Inferior parietal cortex (tissue), 1 donor: ENCODE measurements around the gene CFAP92.

Experiments
- DNase-seq: peaks from one replicate; pipeline ENCODE4 v3.0.0-alpha.2; 2016; ENCODE audit errors: extremely low spot score

CFAP92 gene, protein sequence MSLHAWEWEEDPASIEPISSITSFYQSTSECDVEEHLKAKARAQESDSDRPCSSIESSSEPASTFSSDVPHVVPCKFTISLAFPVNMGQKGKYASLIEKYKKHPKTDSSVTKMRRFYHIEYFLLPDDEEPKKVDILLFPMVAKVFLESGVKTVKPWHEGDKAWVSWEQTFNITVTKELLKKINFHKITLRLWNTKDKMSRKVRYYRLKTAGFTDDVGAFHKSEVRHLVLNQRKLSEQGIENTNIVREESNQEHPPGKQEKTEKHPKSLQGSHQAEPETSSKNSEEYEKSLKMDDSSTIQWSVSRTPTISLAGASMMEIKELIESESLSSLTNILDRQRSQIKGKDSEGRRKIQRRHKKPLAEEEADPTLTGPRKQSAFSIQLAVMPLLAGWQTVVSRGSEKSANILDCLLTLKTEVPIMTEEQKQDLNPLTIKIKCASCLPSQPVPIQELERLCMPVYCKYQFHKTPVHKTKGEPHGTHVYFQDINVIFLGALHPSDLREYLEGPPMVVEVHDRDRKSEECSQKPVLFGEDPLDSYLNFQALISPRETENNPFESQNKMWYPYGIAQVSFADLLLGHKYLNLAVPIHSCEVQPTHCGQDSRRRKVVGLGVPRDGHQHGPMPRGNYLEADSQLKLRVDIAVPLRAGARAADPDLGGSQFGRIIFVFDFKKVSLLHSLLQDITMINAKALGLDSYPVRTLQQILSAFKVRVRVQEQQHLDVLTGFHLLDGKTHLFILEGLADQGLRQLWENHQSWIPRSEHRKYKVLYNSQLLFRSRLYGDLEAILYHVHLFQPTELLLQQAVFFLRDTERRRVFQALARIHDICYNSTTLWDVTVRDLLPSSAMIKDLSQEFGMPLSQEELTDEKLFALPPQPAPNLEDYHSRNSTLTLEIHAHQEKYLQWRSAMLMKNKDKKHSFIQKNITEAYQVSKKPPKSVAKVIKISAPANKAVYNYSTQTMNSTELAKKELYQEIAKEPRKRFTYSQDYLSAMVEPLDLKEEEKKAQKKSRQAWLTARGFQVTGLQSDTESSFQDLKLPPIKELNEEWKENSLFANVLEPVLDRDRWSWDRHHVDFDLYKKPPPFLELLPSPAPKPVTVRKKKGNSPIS

DNA sequence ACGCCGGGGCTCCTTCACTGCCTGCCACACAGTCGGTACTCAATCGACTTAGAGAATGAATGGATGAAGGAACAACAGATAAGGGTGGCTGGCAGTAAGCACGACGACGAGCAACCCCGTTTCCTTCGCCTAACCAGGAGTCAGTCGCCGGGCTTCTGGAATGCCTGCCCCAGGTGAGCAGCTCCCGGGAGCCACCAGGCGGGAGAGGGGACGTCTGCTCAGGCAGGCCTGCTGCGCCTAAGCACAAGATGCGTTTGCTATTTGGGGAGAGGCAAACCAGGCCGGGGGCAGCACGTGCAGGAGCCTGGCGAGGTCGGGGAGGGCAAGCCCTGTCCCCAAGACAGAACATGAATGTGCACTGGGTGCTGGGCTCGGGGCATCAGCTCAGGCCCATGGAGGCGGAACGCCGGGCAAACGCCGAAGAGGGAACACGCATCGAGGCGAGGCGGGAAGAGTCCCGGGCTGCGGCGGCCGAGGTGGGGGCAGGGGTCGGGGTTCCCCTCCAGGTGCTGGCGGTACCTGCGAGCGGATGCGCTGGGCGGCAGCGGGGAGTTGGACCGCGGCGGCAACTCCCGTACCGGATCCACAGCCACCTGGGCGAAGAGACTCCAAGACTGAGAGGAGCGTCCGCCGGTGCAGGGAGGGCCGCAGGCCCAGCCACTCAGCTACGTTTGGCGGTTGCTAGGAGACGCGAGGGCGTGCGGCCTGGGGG, at the start of gene CFAP92:
CFAP92 (minus strand) TSS at position 616 of the 712 bp plus-strand sequence. CDS start 772 bp downstream, outside the sequence.
- peak; percentile 64 for DNase-seq

- DNase-seq, result no peak
Measured at GRCh38 chr3:129040579-129041300, 46.9 kb upstream of the CFAP92 start.

DNA sequence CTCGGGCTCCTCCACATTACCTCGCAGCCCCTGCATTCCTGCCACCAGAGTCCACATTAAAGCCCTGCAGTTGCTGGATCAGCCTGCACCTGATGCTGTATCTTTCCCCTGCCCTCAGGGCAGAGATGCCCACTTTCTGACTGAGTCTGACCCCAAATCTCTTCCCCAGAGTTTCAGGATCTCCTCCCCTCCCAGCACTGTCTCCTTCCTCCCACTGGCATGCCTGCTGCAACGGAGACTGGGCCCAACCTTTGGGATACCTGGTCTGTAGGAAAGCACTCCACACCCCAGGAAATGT, 46.1 kb upstream of the CFAP92 start:
- DNase-seq, result no peak

- no peak for DNase-seq
Measured at GRCh38 chr3:129039271-129040038, 45.6 kb upstream of the CFAP92 start.

- DNase-seq, result no peak
Measured at GRCh38 chr3:129038121-129038855, 44.4 kb upstream of the CFAP92 start.

DNA sequence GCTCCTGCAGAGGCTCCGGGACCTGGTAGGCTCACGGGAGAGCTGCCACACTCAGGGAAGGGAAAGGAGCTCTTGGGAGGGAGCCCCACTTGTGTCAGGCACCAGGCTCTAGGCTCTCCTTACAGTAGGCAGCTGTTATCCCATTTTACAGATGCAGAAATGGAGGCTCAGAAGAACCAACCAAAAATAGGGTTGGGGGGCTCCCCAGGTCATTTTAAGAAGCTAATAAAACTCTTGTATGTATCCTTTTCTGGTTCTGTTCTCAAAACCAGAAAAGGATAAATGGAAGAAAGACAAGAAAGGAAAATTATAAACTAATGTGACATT, 43.2 kb upstream of the CFAP92 start:
- DNase-seq, result no peak

GRCh38 chr3:129036222-129037092, 42.6 kb upstream of the CFAP92 start:
- no peak for DNase-seq

GRCh38 chr3:129035360-129036221, 41.7 kb upstream of the CFAP92 start:
- no peak for DNase-seq

GRCh38 chr3:129034642-129035041, 40.8 kb upstream of the CFAP92 start:
- no peak for DNase-seq

GRCh38 chr3:129033633-129034321, 39.9 kb upstream of the CFAP92 start:
- DNase-seq, result no peak

- DNase-seq, result no peak
Measured at GRCh38 chr3:129033151-129033550, 39.3 kb upstream of the CFAP92 start.

DNA sequence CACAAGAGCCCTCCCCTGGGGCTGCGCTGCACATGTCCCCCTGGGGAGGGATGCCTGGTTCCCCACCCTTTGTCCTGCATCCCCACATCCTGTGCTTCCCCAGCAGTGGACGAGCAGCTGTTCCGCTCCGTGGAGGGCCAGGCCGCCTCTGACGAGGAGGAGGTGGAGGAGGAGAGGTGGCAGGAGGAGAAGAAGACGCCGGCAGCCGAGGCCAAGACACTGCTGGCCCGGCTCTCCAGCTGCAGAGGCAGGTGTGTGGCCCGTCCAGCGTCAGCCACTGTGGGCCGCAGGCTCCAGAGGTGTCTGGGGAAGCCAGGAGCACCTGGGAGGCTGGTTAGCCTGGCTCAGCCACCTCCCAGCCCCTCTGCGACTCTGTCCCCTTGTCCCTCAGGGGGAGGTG, 38.8 kb upstream of the CFAP92 start:
- DNase-seq, result no peak

GRCh38 chr3:129031476-129032215, 37.8 kb upstream of the CFAP92 start:
- no peak for DNase-seq

GRCh38 chr3:129030611-129031010, 36.7 kb upstream of the CFAP92 start:
- no peak for DNase-seq

GRCh38 chr3:129028866-129029265, 35.0 kb upstream of the CFAP92 start:
- no peak for DNase-seq

DNA sequence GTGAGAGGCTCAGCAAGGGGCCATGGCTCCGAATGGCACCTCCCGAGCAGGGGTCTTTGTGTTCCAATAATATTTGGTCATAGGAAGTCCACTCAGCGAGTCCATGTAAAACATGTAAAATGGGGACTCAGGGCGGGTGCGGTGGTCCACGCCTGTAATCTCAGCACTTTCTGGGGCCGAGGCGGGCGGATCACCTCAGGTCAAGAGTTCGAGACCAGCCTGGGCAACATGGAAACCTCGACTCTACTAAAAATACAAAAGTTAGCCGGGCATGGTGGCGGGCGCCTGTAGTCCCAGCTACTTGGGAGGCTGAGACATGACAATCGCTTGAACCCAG, 33.6 kb upstream of the CFAP92 start:
- no peak for DNase-seq
